HG03159 (cell line): ENCODE results near the gene GREM1.

ENCODE experiments used
- ATAC-seq: cut with Tn5 transposase; IDR thresholded peaks from one replicate; pipeline ENCODE4 v1.9.1; 2021; ENCODE audit warnings: mild to moderate bottlenecking, moderate library complexity; ENCODE audit not compliant: unreplicated experiment

GREM1 gene

GRCh38 chr15:32717426-32718226 is at the start of gene GREM1:
Gene GREM1 (plus strand): TSS chr15:32718004. CDS start chr15:32730691, 12,687 bp downstream.
- no peak for ATAC-seq

- ATAC-seq: no peak
Observed at GRCh38 chr15:32668942-32669341, 48.9 kb upstream of the GREM1 start.

- ATAC-seq: no peak
Observed at GRCh38 chr15:32669896-32670611, 47.8 kb upstream of the GREM1 start.

- ATAC-seq: no peak
Observed at GRCh38 chr15:32670623-32671022, 47.2 kb upstream of the GREM1 start.

GRCh38 chr15:32671339-32672325 is 46.2 kb upstream of the GREM1 start:
- ATAC-seq: no peak

GRCh38 chr15:32674681-32675080 is 43.1 kb upstream of the GREM1 start:
- no peak for ATAC-seq

GRCh38 chr15:32675466-32675865 is 42.3 kb upstream of the GREM1 start:
- ATAC-seq: no peak

GRCh38 chr15:32676169-32676568 is 41.6 kb upstream of the GREM1 start:
- no peak for ATAC-seq

- no peak for ATAC-seq
Observed at GRCh38 chr15:32677238-32677750, 40.5 kb upstream of the GREM1 start.

GRCh38 chr15:32679298-32679690 is 38.5 kb upstream of the GREM1 start:
- no peak for ATAC-seq

GRCh38 chr15:32682569-32682968 is 35.2 kb upstream of the GREM1 start:
- ATAC-seq: no peak

- ATAC-seq: no peak
Observed at GRCh38 chr15:32682977-32683630, 34.7 kb upstream of the GREM1 start.

- no peak for ATAC-seq
Observed at GRCh38 chr15:32683906-32684584, 33.8 kb upstream of the GREM1 start.

GRCh38 chr15:32685576-32685975 is 32.2 kb upstream of the GREM1 start:
- ATAC-seq: no peak

GRCh38 chr15:32687556-32687955 is 30.2 kb upstream of the GREM1 start:
- ATAC-seq: no peak

GRCh38 chr15:32688151-32688639 is 29.6 kb upstream of the GREM1 start:
- ATAC-seq: no peak

- no peak for ATAC-seq
Observed at GRCh38 chr15:32690941-32691688, 26.7 kb upstream of the GREM1 start.

GRCh38 chr15:32691689-32692038 is 26.1 kb upstream of the GREM1 start:
- no peak for ATAC-seq

- no peak for ATAC-seq
Observed at GRCh38 chr15:32692286-32692685, 25.5 kb upstream of the GREM1 start.
